Stimulated activated naive B cell treated with anti-CD40 and anti-IgM and Interleukin-4, amounts not matched to agents 10 μg/mL and 1 μg/mL and 100 μg/mL, for 72 hours (primary cell): ENCODE data around the gene EI24.
A peak's percentile ranks its signal among the peaks of the same experiment; 100 is the strongest.
"Not testable (repeated sequence)": the region's sequence is repeated elsewhere in the genome, so short reads cannot be mapped to it uniquely, and the experiment has no call there.

Source experiments
- ATAC-seq, 2 donors: fragments of 150-1000 bp; cut with Tn5 transposase; replicated peaks; 2 replicates each; pipeline ENCODE4 v1.10.0; 2021; ENCODE audit warnings: moderate library complexity in 1 of 2
- DNase-seq: peaks from one replicate; pipeline ENCODE4 v3.0.0; 2021
- H3K27ac Mint-ChIP-seq: one replicate; pipeline ENCODE4 v1.8.0; 2022; ENCODE audit warnings: mild to moderate bottlenecking, mixed read lengths
- H3K27me3 Mint-ChIP-seq, 2 donors: one replicate each; pipeline ENCODE4 v1.8.0; 2022; ENCODE audit warnings: mixed read lengths in 2 of 2
- H3K36me3 Mint-ChIP-seq, 2 donors: one replicate each; pipeline ENCODE4 v1.8.0; 2022; ENCODE audit warnings: mixed read lengths in 2 of 2, mild to moderate bottlenecking in 1 of 2
- H3K4me1 Mint-ChIP-seq, 2 donors: one replicate each; pipeline ENCODE4 v1.8.0; 2022; ENCODE audit warnings: mixed read lengths in 2 of 2, mild to moderate bottlenecking in 1 of 2
- H3K4me3 Mint-ChIP-seq, 2 donors: one replicate each; pipeline ENCODE4 v1.8.0; 2022; ENCODE audit warnings: mild to moderate bottlenecking in 2 of 2, mixed read lengths in 2 of 2, moderate library complexity in 1 of 2
- H3K9me3 Mint-ChIP-seq, 2 donors: one replicate each; pipeline ENCODE4 v1.8.0; 2022; ENCODE audit warnings: mixed read lengths in 2 of 2, mild to moderate bottlenecking in 1 of 2

Gene EI24

GRCh38 chr11:125568970-125569914, at the start of gene EI24:
EI24 (plus strand) TSS chr11:125569477; CDS start chr11:125572528, 3,051 bp downstream.
- H3K4me3 Mint-ChIP-seq, result peak within 1 kb of the TSS; percentile 93 to 97
- H3K4me1 Mint-ChIP-seq, result peaks cover 10 to 15% of the 10 kb centered on the region in 2 donors
- H3K9me3 Mint-ChIP-seq, result no peaks in the 10 kb centered on the region
- H3K36me3 Mint-ChIP-seq, result peaks cover 10 to 13% of the 10 kb centered on the region in 2 donors
- no peaks in the 10 kb centered on the region for H3K27me3 Mint-ChIP-seq
- H3K27ac Mint-ChIP-seq, result peak within 1 kb of the TSS; percentile 97
- ATAC-seq, result peak; percentile 96
- DNase-seq, result peak; percentile 86

GRCh38 chr11:125519860-125520834, 49.1 kb upstream of the EI24 start:
- Mint-ChIP-seq H3K4me1 (peaks cover 5 to 16% of the 10 kb centered on the region in 2 donors), H3K36me3 (peaks cover 2 to 4% of the 10 kb centered on the region in 2 donors), H3K4me3 (no peak overlapping the region), H3K27ac (no peak overlapping the region), H3K9me3 (peaks cover 5% of the 10 kb centered on the region in 2 donors), H3K27me3 (no peaks in the 10 kb centered on the region)
- DNase-seq (no peak), ATAC-seq (no peak)

- Mint-ChIP-seq H3K36me3 (peaks cover 5 to 8% of the 10 kb centered on the region in 2 donors), H3K4me3 (no peak overlapping the region), H3K9me3 (peaks cover 6 to 10% of the 10 kb centered on the region in 2 donors), H3K27me3 (peaks cover 0 to 16% of the 10 kb centered on the region in 2 donors), H3K27ac (no peak overlapping the region), H3K4me1 (no peaks in the 10 kb centered on the region)
- DNase-seq (no peak), ATAC-seq (no peak)
Measured at GRCh38 chr11:125525303-125525702, 44.0 kb upstream of the EI24 start.

GRCh38 chr11:125532668-125533067, 36.6 kb upstream of the EI24 start:
- Mint-ChIP-seq H3K4me1 (no peaks in the 10 kb centered on the region), H3K9me3 (no peaks in the 10 kb centered on the region), H3K4me3 (no peak overlapping the region), H3K27me3 (peaks cover 17 to 37% of the 10 kb centered on the region in 2 donors), H3K36me3 (no peaks in the 10 kb centered on the region), H3K27ac (no peak overlapping the region)
- no peak for DNase-seq
- ATAC-seq, result no peak

- DNase-seq, result no peak
- Mint-ChIP-seq H3K4me1 (no peaks in the 10 kb centered on the region), H3K36me3 (no peaks in the 10 kb centered on the region), H3K27ac (no peak overlapping the region), H3K9me3 (no peaks in the 10 kb centered on the region), H3K4me3 (no peak overlapping the region), H3K27me3 (peaks cover 17 to 26% of the 10 kb centered on the region in 2 donors)
- ATAC-seq, result no peak
Measured at GRCh38 chr11:125535585-125535984, 33.7 kb upstream of the EI24 start.

GRCh38 chr11:125536834-125537233, 32.4 kb upstream of the EI24 start:
- H3K36me3 Mint-ChIP-seq, DNase-seq, H3K4me1 Mint-ChIP-seq, ATAC-seq, H3K27ac Mint-ChIP-seq, H3K4me3 Mint-ChIP-seq, H3K9me3 Mint-ChIP-seq: not testable (repeated sequence)
- H3K27me3 Mint-ChIP-seq, result peaks cover 17 to 26% of the 10 kb centered on the region in 2 donors

- ATAC-seq, result no peak
- H3K4me3 Mint-ChIP-seq, result no peak overlapping the region
- H3K9me3 Mint-ChIP-seq, result peaks cover 0 to 6% of the 10 kb centered on the region in 2 donors
- peaks cover 2 to 8% of the 10 kb centered on the region in 2 donors for H3K36me3 Mint-ChIP-seq
- no peaks in the 10 kb centered on the region for H3K27me3 Mint-ChIP-seq
- no peak for DNase-seq
- no peak overlapping the region for H3K27ac Mint-ChIP-seq
- no peaks in the 10 kb centered on the region for H3K4me1 Mint-ChIP-seq
Measured at GRCh38 chr11:125542709-125543108, 26.6 kb upstream of the EI24 start.

- ATAC-seq (no peak), DNase-seq (no peak)
- no peak overlapping the region for H3K27ac Mint-ChIP-seq
- no peak overlapping the region for H3K4me3 Mint-ChIP-seq
- H3K36me3 Mint-ChIP-seq, result peaks cover 14 to 20% of the 10 kb centered on the region in 2 donors
- no peaks in the 10 kb centered on the region for H3K4me1 Mint-ChIP-seq
- peaks cover 30% of the 10 kb centered on the region in 2 donors for H3K9me3 Mint-ChIP-seq
- H3K27me3 Mint-ChIP-seq, result peaks cover 0 to 4% of the 10 kb centered on the region in 2 donors
Measured at GRCh38 chr11:125550780-125551179, 18.5 kb upstream of the EI24 start.

GRCh38 chr11:125551835-125552342, 17.4 kb upstream of the EI24 start:
- peaks cover 14 to 20% of the 10 kb centered on the region in 2 donors for H3K36me3 Mint-ChIP-seq
- peaks cover 31% of the 10 kb centered on the region in 2 donors for H3K9me3 Mint-ChIP-seq
- H3K4me3 Mint-ChIP-seq, result no peak overlapping the region
- ATAC-seq (no peak), DNase-seq (no peak)
- H3K4me1 Mint-ChIP-seq, result no peaks in the 10 kb centered on the region
- H3K27me3 Mint-ChIP-seq, result peaks cover 0 to 4% of the 10 kb centered on the region in 2 donors
- no peak overlapping the region for H3K27ac Mint-ChIP-seq

- Mint-ChIP-seq H3K4me3 (no peak overlapping the region), H3K27me3 (peaks cover 4 to 6% of the 10 kb centered on the region in 2 donors), H3K27ac (no peak overlapping the region), H3K36me3 (peaks cover 14 to 20% of the 10 kb centered on the region in 2 donors), H3K9me3 (peaks cover 30 to 31% of the 10 kb centered on the region in 2 donors), H3K4me1 (no peaks in the 10 kb centered on the region)
- DNase-seq, result no peak
- ATAC-seq, result no peak
Measured at GRCh38 chr11:125552927-125553326, 16.4 kb upstream of the EI24 start.

GRCh38 chr11:125553357-125553756, 15.9 kb upstream of the EI24 start:
- ATAC-seq, result no peak

GRCh38 chr11:125554038-125554437, 15.2 kb upstream of the EI24 start:
- peaks cover 14 to 20% of the 10 kb centered on the region in 2 donors for H3K36me3 Mint-ChIP-seq
- H3K4me1 Mint-ChIP-seq, result no peaks in the 10 kb centered on the region
- DNase-seq (no peak), ATAC-seq (no peak)
- H3K9me3 Mint-ChIP-seq, result peaks cover 30 to 31% of the 10 kb centered on the region in 2 donors
- no peak overlapping the region for H3K27ac Mint-ChIP-seq
- no peak overlapping the region for H3K4me3 Mint-ChIP-seq
- H3K27me3 Mint-ChIP-seq, result peaks cover 4 to 6% of the 10 kb centered on the region in 2 donors

More at GRCh38 chr11:125553357-125553756, 15.9 kb upstream of the EI24 start:
- peaks cover 30 to 31% of the 10 kb centered on the region in 2 donors for H3K9me3 Mint-ChIP-seq
- DNase-seq, result no peak
- H3K4me3 Mint-ChIP-seq, result no peak overlapping the region
- H3K4me1 Mint-ChIP-seq, result no peaks in the 10 kb centered on the region
- peaks cover 14 to 20% of the 10 kb centered on the region in 2 donors for H3K36me3 Mint-ChIP-seq
- H3K27me3 Mint-ChIP-seq, result peaks cover 4 to 6% of the 10 kb centered on the region in 2 donors
- no peak overlapping the region for H3K27ac Mint-ChIP-seq

GRCh38 chr11:125559888-125560287, 9.4 kb upstream of the EI24 start:
- peaks cover 0 to 6% of the 10 kb centered on the region in 2 donors for H3K27me3 Mint-ChIP-seq
- H3K27ac Mint-ChIP-seq, result no peak overlapping the region
- no peaks in the 10 kb centered on the region for H3K4me1 Mint-ChIP-seq
- no peak for DNase-seq
- no peaks in the 10 kb centered on the region for H3K36me3 Mint-ChIP-seq
- H3K9me3 Mint-ChIP-seq, result peaks cover 7 to 8% of the 10 kb centered on the region in 2 donors
- no peak for ATAC-seq
- H3K4me3 Mint-ChIP-seq, result no peak overlapping the region

GRCh38 chr11:125561924-125562323, 7.4 kb upstream of the EI24 start:
- Mint-ChIP-seq H3K4me1 (no peaks in the 10 kb centered on the region), H3K9me3 (no peaks in the 10 kb centered on the region), H3K4me3 (no peak overlapping the region), H3K27ac (no peak overlapping the region), H3K27me3 (peaks cover 0 to 6% of the 10 kb centered on the region in 2 donors), H3K36me3 (no peaks in the 10 kb centered on the region)
- DNase-seq (no peak), ATAC-seq (no peak)
